Stimulated activated naive CD4-positive, alpha-beta T cell (primary cell): ENCODE results near the gene MFSD8.
"Not testable (repeated sequence)": the region's sequence is repeated elsewhere in the genome, so short reads cannot be mapped to it uniquely, and the experiment has no call there.

Experiments used
- DNase-seq, 6 experiments: peaks; one replicate each; lab custom pipeline; 2025; lab: John Stamatoyannopoulos, UW

Gene MFSD8

GRCh38 chr4:127931836-127932235 lies 33.1 kb downstream of the MFSD8 start:
- not testable (repeated sequence) for DNase-seq

GRCh38 chr4:127930175-127930574 lies 34.8 kb downstream of the MFSD8 start:
- DNase-seq, result no peak

- not testable (repeated sequence) for DNase-seq
Measured at GRCh38 chr4:127925720-127926119, 39.3 kb downstream of the MFSD8 start.

GRCh38 chr4:127922226-127922625 lies 42.7 kb downstream of the MFSD8 start:
- DNase-seq, result no peak

- no peak for DNase-seq
Measured at GRCh38 chr4:127920521-127920920, 44.5 kb downstream of the MFSD8 start.

- no peak for DNase-seq
Measured at GRCh38 chr4:127917151-127917550, 47.8 kb downstream of the MFSD8 start.

GRCh38 chr4:127916512-127916911 lies 48.5 kb downstream of the MFSD8 start:
- no peak for DNase-seq

GRCh38 chr4:127905029-127905428 lies 59.9 kb downstream of the MFSD8 start:
- DNase-seq, result no peak

GRCh38 chr4:127899682-127900081 lies 65.3 kb downstream of the MFSD8 start:
- DNase-seq, result not testable (repeated sequence)

- DNase-seq, result no peak
Measured at GRCh38 chr4:127896528-127896927, 68.4 kb downstream of the MFSD8 start.

GRCh38 chr4:127896069-127896468 lies 68.9 kb downstream of the MFSD8 start:
- DNase-seq, result no peak

GRCh38 chr4:127889903-127890302 lies 75.1 kb downstream of the MFSD8 start:
- DNase-seq, result no peak

GRCh38 chr4:127888559-127888958 lies 76.4 kb downstream of the MFSD8 start:
- no peak for DNase-seq

GRCh38 chr4:127881563-127881864 lies 83.5 kb downstream of the MFSD8 start:
- DNase-seq, result no peak

- DNase-seq, result peak; percentile 83 to 94 (median 88)
Measured at GRCh38 chr4:127880763-127881562, 84.0 kb downstream of the MFSD8 start, which contains the start of gene PLK4. Gene PLK4 (plus strand): TSS chr4:127880893. CDS start chr4:127881135, 242 bp downstream.

- no peak for DNase-seq
Measured at GRCh38 chr4:127875791-127876190, 89.2 kb downstream of the MFSD8 start.

- no peak for DNase-seq
Measured at GRCh38 chr4:127870688-127871087, 94.3 kb downstream of the MFSD8 start.

GRCh38 chr4:127870281-127870680 lies 94.7 kb downstream of the MFSD8 start:
- DNase-seq, result no peak

- DNase-seq, result no peak
Measured at GRCh38 chr4:127868196-127868595, 96.8 kb downstream of the MFSD8 start.
